ENCODE measurements around the gene CMTM6. TPM values are rescaled to one million over a fixed set of nuclear protein-coding genes. Genes with fewer than 3 reads are reported as not detected.

The CMTM6 gene
- total RNA-seq, 1 donor from 2014 or later, result 53.6 TPM

- Histone ChIP-seq H3K27me3 (ENCODE audit: insufficient read depth, low read length) (no peaks in the 10 kb centered on the region), H3K4me2 (ENCODE audit: low read length) (no peak overlapping the region), H3K9me3 (ENCODE audit: insufficient read depth, low read depth, low read length) (no peaks in the 10 kb centered on the region), H3K9ac (ENCODE audit: low read length) (no peak overlapping the region), H2AFZ (ENCODE audit: low read depth, low read length) (no peak overlapping the region), H3K79me2 (ENCODE audit: insufficient read depth, low read length) (no peaks in the 10 kb centered on the region), H4K20me1 (ENCODE audit: insufficient read depth, low read length) (no peaks in the 10 kb centered on the region), H3K27ac (ENCODE audit: low read depth, low read length) (no peak overlapping the region), H3K36me3 (ENCODE audit: insufficient read depth, low read length) (no peaks in the 10 kb centered on the region), H3K4me1 (ENCODE audit: insufficient read depth, low read length) (peaks cover 2% of the 10 kb centered on the region), H3K4me3 (ENCODE audit: insufficient read depth, low read depth, low read length) (no peak overlapping the region)
- DNase-seq (ENCODE audit: low read depth) (no peak), FAIRE-seq (no peak)
- peaks cover 9% of the 10 kb centered on the region for H3K36me3 Mint-ChIP-seq (ENCODE audit: low read depth, unreplicated experiment)
- H3K9me3 Mint-ChIP-seq (ENCODE audit: unreplicated experiment), result peaks cover 2% of the 10 kb centered on the region
- no peaks in the 10 kb centered on the region for H3K27me3 Mint-ChIP-seq (ENCODE audit: low read depth, unreplicated experiment)
- TF ChIP-seq CTCF (IDR thresholded peaks at IDR 0.05; ENCODE audit: insufficient read depth, low read depth, low read length) (no peak), EZH2 (IDR thresholded peaks at IDR 0.05; ENCODE audit: insufficient read depth, low read length) (no peak)
- no peak overlapping the region for H3K27ac Mint-ChIP-seq (ENCODE audit: unreplicated experiment)
- peaks cover 14% of the 10 kb centered on the region for H3K4me1 Mint-ChIP-seq (ENCODE audit: low read depth, unreplicated experiment)
- H3K4me3 Mint-ChIP-seq (ENCODE audit: unreplicated experiment), result no peak overlapping the region
These were observed 44.6 kb downstream of the CMTM6 start for GRCh38 chr3:32457971-32458471.

GRCh38 chr3:32456429-32457130 lies 46.1 kb downstream of the CMTM6 start:
- H3K27ac Mint-ChIP-seq (ENCODE audit: unreplicated experiment), result no peak overlapping the region
- TF ChIP-seq EZH2 (IDR thresholded peaks at IDR 0.05; ENCODE audit: insufficient read depth, low read length), result no peak
- no peak for TF ChIP-seq CTCF (IDR thresholded peaks at IDR 0.05; ENCODE audit: insufficient read depth, low read depth, low read length)

More at GRCh38 chr3:32456429-32457130, 46.1 kb downstream of the CMTM6 start:
- H3K9me3 ChIP-seq (ENCODE audit: insufficient read depth, low read depth, low read length), result no peaks in the 10 kb centered on the region
- H3K4me2 ChIP-seq (ENCODE audit: low read length), result no peak overlapping the region
- Mint-ChIP-seq H3K4me3 (ENCODE audit: unreplicated experiment) (no peak overlapping the region), H3K4me1 (ENCODE audit: low read depth, unreplicated experiment) (peaks cover 14% of the 10 kb centered on the region), H3K9me3 (ENCODE audit: unreplicated experiment) (peaks cover 2% of the 10 kb centered on the region), H3K36me3 (ENCODE audit: low read depth, unreplicated experiment) (peaks cover 12% of the 10 kb centered on the region), H3K27me3 (ENCODE audit: low read depth, unreplicated experiment) (no peaks in the 10 kb centered on the region)
- DNase-seq (ENCODE audit: low read depth), result no peak
- no peak for FAIRE-seq
- H3K27ac ChIP-seq (ENCODE audit: low read depth, low read length), result no peak overlapping the region
- H3K4me3 ChIP-seq (ENCODE audit: insufficient read depth, low read depth, low read length), result no peak overlapping the region
- no peak overlapping the region for H3K9ac ChIP-seq (ENCODE audit: low read length)
- no peak overlapping the region for H2AFZ ChIP-seq (ENCODE audit: low read depth, low read length)
- H3K79me2 ChIP-seq (ENCODE audit: insufficient read depth, low read length), result no peaks in the 10 kb centered on the region
- H3K4me1 ChIP-seq (ENCODE audit: insufficient read depth, low read length), result peaks cover 3% of the 10 kb centered on the region
- H3K27me3 ChIP-seq (ENCODE audit: insufficient read depth, low read length), result no peaks in the 10 kb centered on the region
- H4K20me1 ChIP-seq (ENCODE audit: insufficient read depth, low read length), result no peaks in the 10 kb centered on the region
- H3K36me3 ChIP-seq (ENCODE audit: insufficient read depth, low read length), result peaks cover 4% of the 10 kb centered on the region

Data from astrocyte (in vitro differentiated cells and primary cell).